ENCODE results near the gene KLF14.
"Not testable (repeated sequence)": the region's sequence is repeated elsewhere in the genome, so short reads cannot be mapped to it uniquely, and the experiment has no call there.

Gene KLF14

DNA sequence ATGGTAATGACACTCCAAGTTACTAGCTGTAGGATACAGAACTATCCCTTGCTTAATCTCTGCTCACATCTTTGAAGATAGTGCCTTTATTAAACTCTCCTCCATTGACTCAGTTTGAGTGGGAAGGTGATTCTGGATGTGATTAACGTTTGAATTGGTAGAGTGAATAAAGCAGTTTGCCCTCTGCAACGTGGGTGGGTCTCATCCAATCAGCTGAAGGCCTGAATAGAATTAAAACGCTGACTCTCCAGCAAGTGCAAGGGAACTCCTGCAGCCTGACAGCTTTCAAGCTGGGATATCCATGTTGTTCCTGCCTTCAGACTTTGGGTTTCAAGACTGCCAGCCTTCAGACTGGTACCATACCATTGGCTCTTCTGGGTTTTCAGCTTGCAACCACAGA is 21.6 kb downstream of the KLF14 start:
- no peak for DNase-seq

DNA sequence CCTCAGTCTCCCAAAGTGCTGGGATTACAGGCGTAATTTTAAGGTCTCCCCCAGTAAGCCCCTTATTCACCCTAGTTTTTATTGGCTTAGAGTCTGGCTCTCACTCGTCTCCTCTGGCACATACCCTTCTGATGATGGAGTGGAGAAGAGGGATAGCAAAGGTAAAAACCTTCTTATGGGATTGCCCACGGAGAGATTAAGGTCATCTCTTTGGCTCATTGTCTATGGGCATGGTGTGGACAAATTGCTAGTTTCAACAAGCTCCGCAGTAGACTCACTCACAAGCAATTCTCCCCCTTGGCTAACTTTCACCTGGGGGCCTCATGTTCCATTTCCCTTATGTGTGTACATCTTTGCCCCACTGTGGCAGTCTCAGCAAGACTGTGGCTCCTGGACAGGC is 25.2 kb downstream of the KLF14 start:
- no peak for DNase-seq

DNA sequence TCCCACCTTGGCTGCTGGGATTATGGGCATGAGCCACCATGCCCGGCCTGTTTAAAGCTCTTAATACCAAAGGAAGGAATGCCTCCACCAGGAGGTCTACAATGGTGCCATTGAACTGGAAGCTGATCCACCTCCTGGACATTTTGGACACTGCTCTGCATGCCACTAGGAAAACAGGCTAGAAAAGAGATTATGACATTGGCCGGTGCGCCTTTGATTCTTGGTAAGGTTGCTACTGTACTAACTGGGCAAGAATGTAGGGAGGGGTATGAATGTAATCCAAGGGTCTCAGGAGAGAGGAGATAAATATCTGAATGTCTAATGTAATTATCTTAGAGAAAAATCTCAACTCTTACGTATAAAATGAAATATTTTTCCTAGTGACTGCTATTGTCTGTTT is 26.0 kb downstream of the KLF14 start:
- no peak for DNase-seq

DNA sequence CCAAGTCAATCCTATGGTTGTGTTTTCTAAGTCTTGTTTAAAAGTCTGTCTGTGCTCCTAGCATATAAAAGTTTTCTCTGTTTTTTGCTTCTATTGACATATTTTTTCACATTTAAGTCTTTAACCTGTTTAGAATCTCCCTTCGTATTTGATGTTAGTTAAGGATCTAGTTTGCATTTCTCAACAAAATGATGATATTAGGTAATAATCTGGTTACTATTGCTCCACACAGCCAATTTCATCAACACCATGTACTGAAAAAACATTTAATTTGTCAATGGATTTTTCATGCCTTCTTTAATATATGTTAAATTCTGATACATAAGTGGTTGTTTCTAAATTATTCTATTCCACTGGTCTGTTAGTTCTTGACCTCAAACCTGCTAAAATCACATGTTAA is 30.2 kb downstream of the KLF14 start:
- DNase-seq = no peak

DNA sequence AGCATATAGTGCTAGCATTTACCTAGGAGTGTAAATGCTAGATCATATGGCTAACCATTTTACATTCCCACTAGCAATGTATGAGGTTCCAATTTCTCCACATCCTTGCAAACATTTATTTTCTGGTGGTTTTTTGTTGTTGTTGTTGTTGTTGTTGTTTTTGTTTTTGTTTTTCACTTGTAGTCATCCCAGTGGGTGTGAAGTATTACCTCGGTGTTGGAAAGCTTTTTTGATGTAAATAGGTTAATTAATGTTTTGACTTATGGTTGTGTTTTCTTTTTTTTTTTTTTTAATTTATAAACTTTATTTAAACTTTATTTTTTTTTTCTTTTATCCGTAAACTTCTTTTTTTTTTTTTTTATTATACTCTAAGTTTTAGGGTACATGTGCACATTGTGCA is 32.4 kb downstream of the KLF14 start:
- DNase-seq = no peak

DNA sequence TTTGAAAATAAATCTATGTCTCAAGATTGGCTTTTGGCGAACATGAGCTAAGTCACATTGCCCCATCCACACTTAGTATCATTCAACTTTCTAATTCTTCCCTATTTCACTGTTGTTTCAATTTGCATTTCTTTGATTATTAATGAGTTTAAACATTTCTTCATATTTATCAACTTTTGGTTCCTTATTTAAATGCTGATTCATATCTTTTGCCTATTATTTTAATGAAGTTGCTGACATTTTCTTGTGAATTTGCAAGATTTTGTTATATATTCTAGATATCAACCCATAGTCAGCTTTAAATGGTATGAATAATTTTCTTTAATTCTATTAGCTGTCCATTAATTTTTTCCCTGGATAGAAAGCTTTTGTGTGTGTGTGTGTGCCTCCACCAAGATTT is 33.2 kb downstream of the KLF14 start:
- DNase-seq = no peak

DNA sequence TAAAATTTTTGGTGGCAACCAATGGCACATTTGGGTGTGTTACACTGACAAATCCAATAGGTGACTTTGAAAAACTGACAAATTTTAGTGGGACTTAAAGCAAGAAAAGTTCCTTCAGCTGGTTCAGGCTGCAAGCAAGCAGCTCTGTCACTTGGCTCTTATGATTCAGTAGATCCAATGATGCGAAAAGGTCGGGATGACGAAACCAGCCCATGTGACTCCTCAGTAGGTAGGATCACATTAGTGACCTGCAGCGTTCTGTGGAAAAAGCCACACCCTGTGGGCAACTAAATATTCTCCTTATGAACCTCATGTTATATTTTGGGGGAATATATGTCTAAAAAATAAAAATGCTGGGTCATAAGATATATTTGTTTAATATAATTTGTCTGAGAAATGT is 34.3 kb downstream of the KLF14 start:
- no peak for DNase-seq

DNA sequence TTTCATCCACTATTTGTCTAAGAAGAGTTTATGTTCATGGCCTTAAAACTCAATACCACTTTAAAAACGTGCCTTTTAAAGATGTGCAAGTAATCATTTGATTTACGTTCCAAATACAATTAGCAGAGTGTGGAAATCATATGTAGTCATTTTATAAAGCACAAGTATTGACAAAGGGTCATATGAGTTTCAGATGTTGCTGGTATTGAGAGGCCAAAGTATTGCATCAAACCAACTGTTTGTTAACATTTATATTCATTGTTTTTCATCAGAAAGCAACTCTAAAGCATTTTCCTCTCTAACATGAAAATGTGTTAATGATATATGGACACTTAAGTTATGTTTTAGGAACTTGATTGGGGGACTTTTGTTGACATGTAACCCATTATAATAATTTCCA is 36.2 kb downstream of the KLF14 start:
- no peak for DNase-seq

DNA sequence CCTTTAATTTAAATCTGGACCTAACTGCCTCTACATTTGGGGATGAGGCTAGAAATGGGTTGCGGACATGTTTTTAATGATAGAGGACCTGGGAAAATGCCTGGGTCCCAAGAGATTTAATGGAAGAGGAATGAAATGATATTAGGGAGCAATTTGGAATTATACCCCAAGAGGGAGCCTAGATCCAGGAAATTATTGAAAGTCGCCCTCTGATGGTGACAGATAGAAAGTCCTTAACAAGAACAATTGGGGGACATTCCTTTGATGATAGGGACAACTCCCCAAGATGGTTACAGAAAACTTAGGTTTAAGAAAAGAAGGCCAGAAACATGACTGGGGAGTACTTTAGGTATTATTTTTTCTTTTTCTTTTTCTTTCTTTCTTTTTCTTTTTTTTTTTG is 38.2 kb downstream of the KLF14 start:
- DNase-seq = no peak

DNA sequence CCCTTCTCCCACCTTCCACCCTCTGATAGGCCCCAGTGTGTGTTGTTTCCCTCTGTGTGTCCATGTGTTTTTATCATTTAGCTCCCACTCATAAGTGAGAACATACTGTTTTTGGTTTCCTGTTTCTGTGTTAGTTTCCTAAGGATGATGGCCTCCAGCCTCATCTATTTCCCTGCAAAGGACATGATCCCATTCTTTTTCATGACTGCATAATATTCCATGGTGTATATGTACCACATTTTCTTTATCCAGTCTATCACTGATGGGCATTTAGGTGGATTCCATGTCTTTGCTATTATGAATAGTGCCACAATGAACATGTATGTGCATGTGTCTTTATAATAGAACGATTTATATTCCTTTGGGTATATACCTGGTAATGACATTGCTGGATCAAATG is 41.6 kb downstream of the KLF14 start:
- not testable (repeated sequence) for DNase-seq

DNA sequence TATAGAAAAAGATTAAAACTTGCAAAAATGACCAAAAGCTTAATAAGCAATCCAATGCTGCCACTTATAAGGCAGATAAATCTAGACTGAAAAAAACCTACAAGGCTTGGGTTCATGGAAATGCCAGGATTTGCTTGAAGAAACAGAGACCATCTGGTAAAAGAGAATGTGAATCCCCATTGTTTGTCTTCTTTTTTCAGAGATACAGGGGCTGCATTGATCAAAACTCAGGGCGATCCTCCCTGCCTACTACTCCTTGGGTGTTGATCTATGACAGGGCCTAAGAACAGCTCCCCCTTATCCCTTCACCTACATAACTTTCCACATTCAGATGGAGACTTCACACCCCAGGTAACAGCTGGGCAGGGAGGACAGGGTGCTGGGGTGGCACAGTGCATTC is 44.3 kb downstream of the KLF14 start:
- no peak for DNase-seq

DNA sequence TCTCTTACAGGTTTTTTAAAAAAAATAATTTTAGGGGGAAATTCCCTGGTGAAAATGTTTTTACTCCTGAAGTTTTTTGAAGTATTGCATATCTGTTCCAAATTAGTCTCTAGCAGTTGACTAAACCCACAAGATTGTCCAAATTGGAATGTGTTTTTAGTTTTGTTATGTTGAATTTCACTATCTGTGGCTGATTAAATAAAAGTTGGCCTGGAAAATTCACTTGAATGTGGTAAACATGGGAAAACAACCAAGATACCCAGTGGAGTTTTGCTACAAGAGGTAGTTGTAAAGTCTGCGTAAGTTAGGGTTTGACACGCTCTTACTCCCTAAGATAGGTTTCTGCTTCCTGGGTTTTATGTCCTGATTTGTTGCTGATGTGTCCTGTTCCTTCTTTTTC is 51.0 kb downstream of the KLF14 start:
- no peak for DNase-seq

Measured in CD4-positive, alpha-beta T cell treated with Interleukin-1 beta for 1 hour (primary cell).